Activated CD8-positive, alpha-beta memory T cell treated with anti-CD3 and anti-CD28 coated beads, Interleukin-2, amount 50 U/mL, for 1 hour (primary cell): ENCODE data around the gene OPHN1.

ENCODE experiments used
- DNase-seq: peaks from one replicate; pipeline ENCODE4 v3.0.0-alpha.2; 2020; ENCODE audit errors: extremely low read depth

Gene OPHN1

DNA sequence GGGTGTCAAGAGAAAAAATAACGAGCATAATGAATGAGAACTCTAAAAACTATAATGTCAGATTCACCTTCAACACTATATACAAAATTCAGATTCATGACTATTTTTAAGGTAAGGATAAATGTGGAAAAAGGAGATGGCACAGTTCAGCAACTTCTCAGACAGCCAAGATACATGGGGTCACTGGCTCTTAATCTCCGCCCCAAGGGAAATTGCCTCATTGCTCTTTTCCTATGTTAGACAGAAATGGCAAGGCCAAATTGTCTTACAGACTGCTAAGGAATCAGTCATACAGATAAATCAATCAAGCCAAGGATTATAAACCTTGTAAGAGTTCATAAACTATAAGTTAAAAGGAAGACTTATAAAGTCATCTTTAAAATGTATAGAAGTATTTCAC lies 183.4 kb downstream of the OPHN1 start:
- no peak for DNase-seq

DNA sequence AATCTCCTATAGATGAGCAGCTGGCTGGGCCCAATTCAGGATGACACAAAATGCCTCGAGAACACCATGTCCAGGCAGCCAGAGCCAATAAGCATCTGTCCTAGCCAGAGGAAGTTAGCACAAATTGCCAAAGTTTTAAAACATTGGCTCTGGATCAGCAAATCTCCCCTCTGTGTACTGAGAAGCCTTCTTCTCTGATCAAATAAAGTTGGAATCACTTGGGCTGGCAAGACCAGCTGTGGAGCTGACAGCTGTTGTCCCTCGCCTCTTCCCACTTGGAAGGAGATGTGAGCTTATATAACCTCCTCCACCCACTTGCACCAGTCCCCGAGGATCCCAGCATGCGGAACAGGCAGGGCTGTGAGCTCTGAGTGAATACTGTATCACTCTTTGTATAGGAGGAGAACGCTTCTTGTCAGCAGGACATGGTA lies 183.9 kb downstream of the OPHN1 start:
- DNase-seq, result no peak

DNA sequence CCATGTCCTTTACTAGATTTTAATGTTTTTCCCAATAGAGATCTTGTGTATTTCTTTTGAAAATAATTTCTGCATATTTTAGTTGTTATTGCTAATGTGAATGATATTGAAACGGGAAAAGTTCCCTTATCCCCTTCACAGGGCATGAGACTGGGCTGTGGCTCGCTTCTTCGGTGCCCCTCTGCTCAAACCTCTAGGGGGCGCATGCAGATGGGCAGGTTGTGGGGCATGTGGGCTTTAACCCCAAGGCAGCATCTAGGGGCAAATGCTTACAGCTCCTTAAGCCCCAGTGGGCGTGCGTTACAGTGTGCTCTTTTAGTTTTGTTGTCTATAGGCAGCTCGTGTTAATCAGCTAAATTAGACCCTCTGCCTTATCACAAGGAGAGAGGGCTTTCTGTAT lies 194.7 kb downstream of the OPHN1 start:
- no peak for DNase-seq

DNA sequence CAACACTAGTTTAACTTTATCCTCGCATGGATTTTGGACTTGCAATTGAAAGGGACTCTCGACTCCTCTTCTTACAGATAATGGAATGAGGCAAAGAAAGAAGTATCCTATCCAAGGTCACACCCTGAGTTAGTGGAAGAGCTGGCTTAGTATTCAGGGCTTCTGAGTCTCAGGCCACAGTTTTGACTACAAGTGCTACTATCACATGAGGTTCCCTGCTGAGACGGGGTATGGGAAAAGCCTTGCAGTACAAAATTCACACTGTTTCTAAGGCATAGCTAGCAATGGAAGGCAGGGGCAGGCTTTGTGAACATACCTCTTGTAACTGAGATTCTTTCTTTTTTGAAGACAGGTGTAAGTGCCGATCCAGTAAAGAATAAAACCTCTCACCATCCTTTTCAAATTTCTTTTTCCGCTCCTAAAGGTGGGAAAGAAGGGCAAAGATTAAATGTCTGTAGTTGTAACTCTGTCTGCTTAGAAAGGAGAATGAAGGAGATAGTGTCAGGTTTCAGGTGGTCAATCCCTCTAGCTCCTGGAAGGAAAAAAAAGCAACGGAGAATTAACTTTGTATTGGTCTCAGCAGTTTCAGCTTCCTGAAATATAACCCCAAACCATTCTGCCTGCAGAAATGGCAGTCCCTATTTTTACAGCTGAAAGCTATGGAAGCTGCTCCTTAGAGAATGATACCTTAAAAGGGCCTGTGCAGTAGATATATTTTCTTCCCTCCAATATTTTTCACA lies 199.0 kb downstream of the OPHN1 start:
- DNase-seq, result no peak

DNA sequence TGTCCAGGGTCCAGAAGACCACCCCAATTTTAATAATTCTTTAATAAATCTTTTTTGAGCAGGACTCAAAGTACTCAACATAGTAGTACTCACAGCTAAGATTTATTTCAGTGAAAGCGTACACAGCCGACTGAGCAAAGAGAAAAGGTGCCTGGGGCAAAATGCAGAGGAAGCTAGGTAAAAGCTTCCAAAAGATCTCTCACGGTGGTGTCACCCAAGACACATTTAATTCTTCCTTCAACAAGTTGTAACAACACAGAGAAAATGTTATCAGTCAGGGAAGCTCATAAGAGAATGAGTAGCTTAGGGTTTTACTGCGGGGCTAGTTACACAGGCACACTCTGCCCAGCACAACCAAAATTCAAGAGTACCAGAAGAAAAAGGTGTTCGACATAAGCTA lies 201.1 kb downstream of the OPHN1 start:
- DNase-seq, result no peak

DNA sequence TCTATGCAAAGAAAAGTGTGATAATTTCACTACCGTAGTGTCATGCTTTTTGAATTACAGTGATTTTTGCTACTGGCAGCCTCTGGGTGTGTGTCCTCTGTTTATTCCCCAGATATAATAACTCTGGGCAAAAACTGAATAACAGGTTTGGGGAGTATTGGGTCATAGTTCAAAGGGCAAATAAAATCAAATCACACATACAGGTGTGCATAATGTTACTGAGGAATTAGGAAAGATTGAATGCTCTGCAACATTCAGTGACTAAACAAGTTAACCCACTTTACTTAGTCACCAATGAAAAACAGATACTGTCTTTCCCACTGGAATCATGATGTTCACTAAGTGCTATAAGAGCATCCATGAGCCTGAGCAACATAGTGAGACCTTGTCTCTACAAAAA lies 224.3 kb downstream of the OPHN1 start:
- no peak for DNase-seq

DNA sequence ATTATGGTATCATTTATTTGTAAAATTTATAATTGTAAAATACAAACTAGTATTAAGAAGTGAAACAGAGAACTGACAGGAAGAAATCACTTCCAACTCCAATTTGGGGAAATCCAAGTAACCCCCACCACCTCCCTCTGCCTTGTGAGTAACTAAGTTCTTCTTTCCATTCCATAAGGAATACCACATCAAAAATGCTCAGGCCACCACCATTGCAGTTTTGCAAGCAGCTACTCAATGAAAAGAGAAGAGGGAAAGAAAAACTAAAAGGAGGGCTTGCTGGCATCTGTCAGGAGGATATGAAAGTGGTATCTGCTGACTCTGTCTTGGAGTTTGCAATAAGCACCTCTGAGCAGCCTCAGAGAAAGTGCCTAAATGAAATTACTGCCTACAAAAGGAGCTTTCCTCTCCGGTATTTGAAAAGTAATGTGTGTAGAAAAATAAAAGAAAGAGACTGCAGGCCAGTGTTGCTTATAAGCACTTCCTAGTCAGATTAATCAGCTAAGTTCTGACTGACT lies 228.7 kb downstream of the OPHN1 start:
- no peak for DNase-seq

DNA sequence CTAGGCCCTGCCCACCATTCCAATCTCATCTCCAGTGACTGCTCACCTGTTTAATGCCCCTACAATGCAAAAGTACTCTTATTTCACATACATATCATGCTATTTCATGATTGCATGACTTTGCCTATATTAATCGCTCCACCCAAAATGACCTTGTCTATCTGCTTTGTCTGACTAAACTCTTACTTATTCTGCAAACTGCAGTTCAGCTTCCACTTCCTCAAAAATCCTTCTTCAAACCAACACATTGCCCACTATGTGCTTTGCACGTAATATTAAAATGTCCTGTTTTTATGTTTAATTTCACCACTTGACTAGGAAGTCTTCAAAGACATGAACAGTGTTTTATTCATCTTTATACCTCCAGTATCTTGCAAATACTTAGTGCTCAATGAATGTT lies 229.6 kb downstream of the OPHN1 start:
- no peak for DNase-seq

DNA sequence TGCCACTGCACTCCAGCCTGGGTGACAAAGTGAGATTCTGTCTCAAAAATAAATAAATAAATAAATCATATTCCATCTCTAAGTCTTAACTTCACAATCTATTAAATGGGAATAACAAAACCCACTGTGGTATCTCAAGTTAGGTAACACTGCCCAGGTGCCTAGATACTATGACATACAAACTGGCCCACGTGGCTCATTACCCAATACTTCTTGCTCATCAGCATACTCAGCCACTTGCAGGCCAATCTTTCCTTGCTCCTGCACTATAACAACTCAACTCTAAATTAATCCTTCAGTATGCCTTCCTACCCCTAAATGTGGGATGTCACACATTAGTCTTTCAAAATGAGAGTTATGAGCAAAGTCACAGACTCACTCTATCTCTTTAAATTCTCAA lies 230.1 kb downstream of the OPHN1 start:
- no peak for DNase-seq

DNA sequence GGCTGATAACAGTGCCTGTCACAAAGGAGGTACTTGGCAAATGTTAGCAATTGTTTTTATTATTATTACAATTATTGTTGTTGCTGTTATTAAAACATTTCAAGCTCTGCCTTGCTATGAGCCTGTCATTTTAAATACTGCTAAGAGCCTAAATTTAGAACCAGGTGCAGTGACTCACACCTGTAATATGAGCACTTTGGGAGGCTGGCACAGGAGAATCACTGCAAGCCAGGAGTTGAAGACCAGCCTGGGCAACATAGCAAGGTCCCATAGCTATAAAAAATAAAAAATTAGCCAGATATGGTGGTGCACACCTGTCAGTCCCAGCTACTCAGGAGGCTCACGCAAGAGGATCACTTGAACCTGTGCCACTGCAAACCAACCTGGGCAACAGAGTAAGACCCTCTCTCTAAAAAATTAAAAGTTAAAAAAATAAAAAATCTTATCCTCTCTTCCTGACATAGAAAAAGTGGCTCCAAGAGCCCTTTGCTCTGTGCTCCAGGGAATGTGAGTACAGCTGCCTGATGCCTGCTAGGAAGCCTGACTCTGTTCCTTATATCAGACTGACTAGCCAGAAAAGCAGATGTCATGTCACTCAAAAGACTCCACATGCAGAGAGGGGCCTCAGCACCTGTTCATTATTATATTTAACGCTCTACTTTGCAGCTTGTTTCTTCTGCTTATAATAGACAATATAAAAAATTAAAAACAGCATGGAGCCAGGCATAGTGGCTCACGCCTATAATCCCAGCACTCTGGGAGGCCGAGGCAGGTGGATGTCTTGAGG lies 234.0 kb downstream of the OPHN1 start:
- DNase-seq, result no peak

DNA sequence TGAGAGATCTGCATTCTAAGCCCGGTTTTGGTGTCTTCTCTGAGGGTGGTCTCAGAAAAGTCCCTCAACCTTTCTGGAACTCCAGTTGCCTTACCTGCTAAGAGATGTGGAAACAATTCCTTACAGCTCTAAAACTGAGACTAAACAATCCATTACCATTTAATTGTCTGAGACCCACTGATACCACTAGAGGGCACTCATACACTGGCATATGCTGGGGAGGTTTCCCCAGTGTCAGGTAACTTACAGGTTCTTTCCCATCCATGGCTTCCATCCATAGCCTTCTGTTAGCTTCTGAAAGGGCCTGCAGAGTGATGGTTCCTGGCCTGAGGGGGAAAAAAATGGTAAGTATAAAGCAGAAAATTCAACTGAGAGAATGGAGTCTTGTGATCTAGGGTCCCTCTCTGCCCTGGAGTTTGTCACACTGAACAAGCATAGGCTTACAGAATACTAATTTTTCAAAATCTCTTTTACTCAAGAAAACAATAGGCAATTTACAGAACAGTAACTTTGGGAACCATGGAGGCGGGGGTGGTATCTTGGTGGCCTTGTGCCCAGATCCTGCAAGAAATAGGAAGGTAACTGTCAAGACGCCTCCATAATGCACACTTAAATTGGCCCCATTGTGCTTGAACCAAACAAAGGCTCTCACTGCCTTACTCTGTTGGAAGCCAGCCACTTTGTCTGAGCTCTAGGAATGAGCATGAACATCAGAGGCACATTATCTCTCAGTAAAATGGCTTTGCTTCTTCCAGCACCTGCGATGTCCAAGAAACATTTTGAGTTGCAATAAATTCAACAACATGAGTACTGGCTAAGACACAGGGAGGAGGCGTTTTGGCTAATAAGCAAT lies 236.1 kb downstream of the OPHN1 start:
- DNase-seq, result no peak

DNA sequence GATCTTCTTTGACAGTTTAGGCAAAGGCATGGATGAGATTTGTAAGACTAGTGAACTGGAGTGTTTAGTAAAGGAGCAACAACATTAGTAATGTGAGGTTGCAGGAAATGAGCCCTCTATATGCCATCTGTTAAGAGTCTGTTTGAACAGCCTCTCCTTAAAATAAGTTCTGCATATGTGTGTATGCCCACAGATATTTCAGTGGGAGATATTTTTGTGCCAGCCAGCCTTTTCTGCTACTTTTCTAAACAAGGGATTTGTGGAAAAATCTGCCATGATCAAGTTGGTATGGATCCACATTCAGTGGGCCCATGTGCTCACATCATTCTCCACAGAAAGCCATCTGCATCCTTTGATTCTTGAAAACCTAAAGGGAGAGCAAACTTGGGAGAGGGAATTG lies 237.7 kb downstream of the OPHN1 start:
- no peak for DNase-seq

DNA sequence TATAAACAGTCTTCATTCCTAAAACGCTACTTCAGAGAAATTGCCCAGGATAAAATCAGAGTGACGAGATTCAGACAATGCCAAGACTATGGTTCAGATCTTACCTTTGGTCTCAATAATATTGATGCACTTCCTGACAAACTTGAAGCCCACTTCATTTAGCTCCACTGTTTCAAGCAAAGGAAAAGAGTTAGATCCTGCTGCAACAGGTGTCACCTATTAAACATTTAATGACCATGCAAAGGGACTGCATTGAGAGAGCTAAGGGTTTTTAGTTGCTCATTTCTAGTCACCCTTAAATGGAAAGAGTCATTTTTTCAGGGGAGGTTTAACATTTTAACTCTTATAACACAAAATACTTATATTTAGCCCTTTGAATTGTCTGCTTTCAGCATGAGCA lies 239.5 kb downstream of the OPHN1 start:
- DNase-seq, result no peak

DNA sequence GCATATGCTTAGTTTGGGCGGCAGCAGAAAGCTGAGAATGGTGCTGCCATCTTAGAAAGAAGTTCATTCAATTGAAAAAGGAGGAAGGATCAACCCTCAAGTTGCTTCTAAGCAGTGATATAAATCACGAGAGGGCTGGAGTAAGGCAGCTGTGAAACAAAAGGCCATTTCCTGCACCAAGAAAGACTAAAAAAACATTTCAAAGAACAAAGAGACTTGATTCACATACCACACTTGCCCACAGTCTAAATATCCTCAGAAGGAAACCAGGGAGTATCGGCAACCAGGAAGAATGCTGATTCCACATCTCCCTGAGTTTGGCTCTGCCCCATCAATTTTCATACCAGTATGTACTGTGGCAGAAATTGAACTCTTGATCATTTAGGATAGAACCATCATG lies 240.1 kb downstream of the OPHN1 start:
- DNase-seq, result no peak

DNA sequence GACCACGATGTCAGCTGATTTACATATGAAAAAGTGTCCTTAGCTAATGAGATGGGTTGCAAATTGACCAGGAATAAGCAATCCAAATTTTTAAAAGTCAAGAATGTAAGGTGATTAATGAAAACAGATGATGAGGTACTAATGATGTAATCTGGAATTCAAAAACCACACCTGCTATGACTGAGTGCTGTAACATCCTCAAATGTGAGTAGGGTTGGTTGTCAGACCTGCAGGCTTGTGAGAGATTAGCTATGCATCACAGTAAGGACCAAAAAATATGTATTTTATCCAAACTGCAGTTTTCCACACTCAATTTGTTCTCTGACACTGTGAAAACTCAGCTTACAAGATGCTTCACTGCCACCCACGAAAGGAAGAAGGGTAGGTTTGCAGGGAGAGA lies 242.5 kb downstream of the OPHN1 start:
- no peak for DNase-seq

DNA sequence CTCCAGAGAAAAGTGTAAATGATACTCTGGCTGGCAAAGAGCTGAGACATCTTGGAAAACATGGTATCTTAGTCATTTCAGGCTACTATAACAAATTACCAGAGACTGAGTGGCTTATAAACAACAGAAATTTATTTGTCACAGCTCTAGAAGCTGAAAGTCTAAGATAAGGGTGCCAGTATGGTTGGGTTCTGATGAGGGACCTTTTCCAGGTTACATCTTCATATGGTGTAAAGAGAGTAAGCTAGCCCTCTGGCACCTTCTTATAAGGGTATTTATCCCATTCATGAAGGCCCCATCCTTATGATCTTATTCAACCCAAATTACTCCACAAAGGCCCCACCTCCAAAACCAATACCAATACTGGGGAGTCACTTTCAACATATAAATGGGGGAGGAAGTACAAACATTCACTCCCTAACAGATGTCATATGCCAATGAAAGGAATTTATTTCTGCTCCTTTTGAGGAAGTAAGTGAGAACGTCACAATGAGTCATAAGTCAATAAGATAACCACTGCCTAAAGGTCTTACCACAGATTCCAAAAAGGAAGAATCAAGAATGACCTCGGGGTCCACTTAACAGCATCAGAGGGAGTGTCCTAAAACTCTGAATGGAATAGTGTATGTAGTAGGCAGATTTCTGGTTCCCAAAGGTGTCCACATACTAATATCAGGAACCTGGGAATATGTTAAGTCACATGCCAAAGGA lies 246.6 kb downstream of the OPHN1 start:
- DNase-seq, result no peak

DNA sequence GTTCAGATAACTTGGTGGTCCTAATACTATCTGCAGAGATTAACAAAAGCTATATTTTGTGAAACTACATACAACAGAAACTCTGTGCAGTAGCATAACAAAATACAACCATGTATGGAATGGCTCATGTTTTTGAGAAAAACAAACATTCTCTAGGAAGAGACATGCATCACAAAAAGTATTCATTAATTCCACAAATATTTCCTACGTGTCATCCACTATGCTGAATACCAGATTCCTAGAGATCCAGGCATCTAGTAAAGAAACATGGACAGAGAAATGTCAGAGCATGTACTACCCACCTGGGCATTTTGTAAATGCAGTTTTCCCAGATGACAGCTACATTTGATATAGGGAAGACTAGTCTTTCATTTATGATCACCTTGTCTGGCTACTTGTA lies 248.1 kb downstream of the OPHN1 start:
- no peak for DNase-seq

DNA sequence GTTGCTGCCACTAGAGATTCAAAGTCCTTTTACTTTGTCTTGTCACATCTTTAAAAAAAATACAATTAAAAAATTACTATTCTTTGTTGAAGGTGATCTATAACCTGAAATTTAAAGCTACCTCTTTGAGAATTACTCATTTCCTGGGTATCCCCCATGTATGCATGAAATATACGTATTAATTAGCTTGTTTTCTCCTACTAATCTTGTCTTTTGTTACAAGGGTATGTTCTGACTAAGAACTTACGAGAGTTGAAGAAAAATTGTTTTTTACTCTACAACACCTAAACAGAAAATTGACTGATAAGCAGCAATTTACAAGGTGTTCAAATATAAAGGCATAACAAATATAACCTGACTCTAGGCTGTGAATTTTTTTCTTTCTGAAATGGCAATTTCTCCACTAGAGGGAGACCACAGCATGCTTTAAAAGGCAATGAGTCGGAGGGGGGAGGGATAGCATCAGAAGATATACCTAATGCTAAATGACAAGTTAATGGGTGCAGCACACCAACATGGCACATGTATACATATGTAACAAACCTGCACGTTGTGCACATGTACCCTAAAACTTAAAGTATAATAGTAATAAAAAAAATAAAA lies 249.6 kb downstream of the OPHN1 start:
- no peak for DNase-seq

DNA sequence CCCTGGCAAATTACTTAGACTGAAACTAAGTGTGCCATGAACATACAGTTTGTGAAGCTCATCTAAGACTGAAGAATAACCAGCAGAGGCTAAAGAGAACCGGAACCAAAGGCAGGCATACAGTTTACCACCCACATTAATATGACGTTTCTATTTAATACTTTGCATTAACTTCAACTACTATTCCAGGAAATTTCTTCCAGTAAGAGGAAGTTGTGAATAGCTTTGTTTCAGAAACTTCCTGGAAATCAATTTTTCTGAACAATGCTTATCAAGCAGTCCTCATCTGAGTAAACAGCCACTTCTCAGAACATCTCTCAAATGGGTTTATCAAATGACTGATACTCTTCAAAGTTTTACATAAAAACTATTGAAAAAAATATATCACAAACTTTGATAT lies 252.7 kb downstream of the OPHN1 start:
- DNase-seq, result no peak

DNA sequence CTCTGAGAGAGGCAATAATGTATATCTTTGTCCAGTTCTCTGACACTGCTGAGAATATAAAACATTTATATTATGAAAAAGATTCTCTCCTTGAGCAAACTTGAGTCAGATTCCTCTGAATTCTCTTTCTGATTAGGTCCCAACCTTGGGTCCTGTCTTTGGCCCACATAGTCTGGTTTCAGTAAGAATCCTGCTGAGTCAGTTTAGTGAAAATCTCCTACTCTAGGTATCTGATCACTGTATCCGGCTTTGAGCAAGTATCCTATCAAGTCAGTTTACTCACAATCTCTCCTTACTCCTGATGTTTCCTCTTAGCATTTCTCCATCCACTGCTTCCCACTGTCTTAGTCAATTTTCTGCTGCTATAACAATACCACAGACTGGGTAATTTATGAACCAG lies 253.9 kb downstream of the OPHN1 start:
- no peak for DNase-seq

DNA sequence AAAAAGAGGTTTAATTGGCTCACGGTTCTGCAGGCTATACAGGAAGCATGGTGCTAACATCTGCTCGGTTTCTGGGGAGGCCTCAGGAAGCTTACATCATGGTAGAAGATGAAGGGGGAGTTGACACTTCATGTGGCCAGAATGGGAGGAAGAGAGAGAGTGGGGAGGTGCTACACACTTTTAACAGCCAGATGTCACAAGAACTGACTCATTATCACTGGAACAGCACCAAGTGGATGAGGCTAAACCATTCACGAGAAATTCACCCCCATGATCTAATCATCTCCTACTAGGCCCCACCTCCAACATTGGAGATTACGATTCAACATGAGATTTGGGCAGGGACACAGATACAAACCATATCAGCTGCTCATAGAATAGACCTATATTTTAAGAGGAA lies 255.8 kb downstream of the OPHN1 start:
- DNase-seq, result no peak
